Adrenal gland (tissue), 12 donors: ENCODE measurements around the gene SCN4A. TPM values are rescaled to one million over a fixed set of nuclear protein-coding genes. Genes with fewer than 3 reads are reported as not detected.
A peak's percentile ranks its signal among the peaks of the same experiment; 100 is the strongest.

Source experiments
- DNase-seq, 7 donors: peaks; one replicate each; pipeline ENCODE4 v3.0.0-alpha.2; 2019 to 2020
- H3K27ac ChIP-seq, 5 donors: fragments of 200-600 bp; sonication (generic) in 4 of 5; 1 replicate in 3 of 5; 2 replicates in 2 of 5; pipeline versions ENCODE4 v1.5.1 to v1.8.0; 2016 to 2020; ENCODE audit warnings: mild to moderate bottlenecking in 1 of 5
- H3K27me3 ChIP-seq: fragments of 200-600 bp; 2 replicates; pipeline ENCODE4 v1.8.0; 2021
- H3K36me3 ChIP-seq, 2 donors: fragments of 200-600 bp; replicated peaks in 1 of 2; 1 replicate in 1 of 2; 2 replicates in 1 of 2; pipeline versions ENCODE4 v1.5.1 to v1.8.0; 2018 to 2022
- H3K4me1 ChIP-seq, 2 donors: fragments of 200-600 bp; replicated peaks in 1 of 2; 1 replicate in 1 of 2; 2 replicates in 1 of 2; pipeline versions ENCODE4 v1.5.1 to v1.8.0; 2018 to 2021
- H3K4me3 ChIP-seq, 4 donors: fragments of 200-600 bp; sonication (generic) in 3 of 4; one replicate each; pipeline ENCODE4 v1.5.1; 2016 to 2018
- H3K9me3 ChIP-seq, 3 donors: fragments of 200-600 bp; sonication (generic) in 1 of 3; replicated peaks in 1 of 3; 1 replicate in 2 of 3; 2 replicates in 1 of 3; pipeline versions ENCODE4 v1.5.1 to v1.8.0; 2016 to 2021
- POLR2A ChIP-seq, 2 donors: fragments of 450-650 bp; IDR thresholded peaks; one replicate each; pipeline ENCODE4 v1.6.1; 2017; ENCODE audit warnings: antibody characterized with exemption in 2 of 2, mild to moderate bottlenecking in 2 of 2, moderate library complexity in 1 of 2
- WGBS, 4 donors: extraction: QIAGEN DNeasy Blood & Tissue Kit in 2 of 4; methylation state at CpG; one replicate each; pipeline versions ENCODE4 v1.1.5 to v1.1.7; 2013 to 2017; 5-methylcytosine and 5-hydroxymethylcytosine counted together
- intact Hi-C, 2 donors: fragments of 100-400 bp; cut with DNase I; formaldehyde crosslinking; loops; one replicate each; pipeline versions ENCODE4 v1.14.1 to v1.15.0; 2022 to 2023
- polyA plus RNA-seq, 3 donors: library from polyadenylated mRNA; stranded (reverse); fragments of 200-250 nt in 2 of 3; fragments of 350-450 nt in 1 of 3; fragmentation: Illumina TruSeq in 1 of 3; extraction: RNeasy Lipid Tissue Mini Kit (QIAGEN cat#74804) in 1 of 3; gene quantifications; one replicate each; pipeline ENCODE4 v1.2.3, GENCODE V29; 2013 to 2014
- total RNA-seq, 9 donors: library from RNA; depleted of rRNA in 4 of 9; stranded (reverse); fragments of >200 nt in 4 of 9; fragments of 120-200 nt in 1 of 9; fragmentation: NEBNext Ultra II Directional in 1 of 9; extraction: Animal tissue kit (Norgen Biotek cat#: 25700) in 1 of 9; gene quantifications; one replicate each; pipeline versions ENCODE4 v1.1.0 to v1.2.4, GENCODE V29; 2013 to 2023
- TF ChIP-seq, protein P1 (sequence below), 6 experiments: fragments of 450-650 bp in 4 of 6; fragments of 200-600 bp in 2 of 6; sonication (generic) in 1 of 6; IDR thresholded peaks; 1 replicate in 5 of 6; 2 replicates in 1 of 6; pipeline versions ENCODE4 v1.5.1 to v1.8.0; 2016 to 2021; ENCODE audit warnings: antibody characterized with exemption in 6 of 6, mild to moderate bottlenecking in 2 of 6, moderate library complexity in 1 of 6
- donor health status: healthy with polysubstance abuse.
- donor health status: Bipolar disorder and iron deficiency.
- donor health status: DM: yes; HTN: yes; CAD: no.
- donor health status: DM: no; HTN: no; CAD: no.
- donor health status: DM: no; HTN: no; CAD: no.
- donor health status: DM: yes; HTN: yes; CAD: no.

SCN4A gene
- total and polyA plus RNA-seq, 12 donors, result 0.30 to 4.2 (median 1.5) TPM

DNA sequence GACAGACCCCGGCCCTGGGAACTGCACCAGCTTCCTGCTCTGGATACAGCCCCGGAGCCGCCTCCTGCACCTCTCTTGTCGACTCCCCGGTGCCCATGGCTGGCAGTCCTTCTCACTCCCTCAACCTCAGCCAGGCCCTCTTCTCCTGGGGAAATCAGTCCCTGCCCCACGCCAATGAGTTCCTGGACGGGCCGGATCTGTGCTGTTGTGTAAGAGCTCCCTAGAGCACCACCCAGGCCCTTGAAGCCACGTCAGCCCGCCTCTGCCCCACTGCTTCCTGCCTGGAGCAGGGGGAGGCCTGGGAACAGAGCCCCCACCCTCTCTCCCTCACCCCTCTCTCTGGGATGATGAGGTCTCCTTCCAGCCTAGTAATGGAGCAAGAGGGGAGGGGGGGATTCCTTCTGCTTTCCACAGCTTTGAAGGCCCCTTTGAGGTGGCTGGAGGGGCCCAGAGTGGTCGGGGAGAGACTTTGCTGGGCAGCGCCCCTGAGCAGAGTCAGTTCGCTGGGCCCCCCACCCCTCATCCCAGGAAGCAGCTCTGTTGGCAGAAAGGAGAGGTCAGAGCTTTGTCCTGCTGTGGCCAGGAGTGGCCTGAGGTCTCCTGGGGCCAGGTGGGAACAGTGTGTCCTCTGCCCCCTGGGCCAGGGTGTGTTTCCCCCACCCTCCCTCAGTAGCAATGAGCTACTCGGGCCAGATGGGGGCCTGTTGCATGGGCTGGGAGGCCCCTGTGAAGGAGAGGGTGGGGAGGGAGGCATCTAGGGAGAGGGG, 29.2 kb upstream of the SCN4A start:
- Histone ChIP-seq H3K27ac (peak overlapping the region in 1 of 5 donors; percentile 56), H3K36me3 (no peaks in the 10 kb centered on the region), H3K27me3 (peaks cover 6% of the 10 kb centered on the region), H3K4me1 (peaks cover 10 to 17% of the 10 kb centered on the region in 2 donors), H3K4me3 (no peak overlapping the region), H3K9me3 (no peaks in the 10 kb centered on the region)
- TF ChIP-seq, protein P1, sequence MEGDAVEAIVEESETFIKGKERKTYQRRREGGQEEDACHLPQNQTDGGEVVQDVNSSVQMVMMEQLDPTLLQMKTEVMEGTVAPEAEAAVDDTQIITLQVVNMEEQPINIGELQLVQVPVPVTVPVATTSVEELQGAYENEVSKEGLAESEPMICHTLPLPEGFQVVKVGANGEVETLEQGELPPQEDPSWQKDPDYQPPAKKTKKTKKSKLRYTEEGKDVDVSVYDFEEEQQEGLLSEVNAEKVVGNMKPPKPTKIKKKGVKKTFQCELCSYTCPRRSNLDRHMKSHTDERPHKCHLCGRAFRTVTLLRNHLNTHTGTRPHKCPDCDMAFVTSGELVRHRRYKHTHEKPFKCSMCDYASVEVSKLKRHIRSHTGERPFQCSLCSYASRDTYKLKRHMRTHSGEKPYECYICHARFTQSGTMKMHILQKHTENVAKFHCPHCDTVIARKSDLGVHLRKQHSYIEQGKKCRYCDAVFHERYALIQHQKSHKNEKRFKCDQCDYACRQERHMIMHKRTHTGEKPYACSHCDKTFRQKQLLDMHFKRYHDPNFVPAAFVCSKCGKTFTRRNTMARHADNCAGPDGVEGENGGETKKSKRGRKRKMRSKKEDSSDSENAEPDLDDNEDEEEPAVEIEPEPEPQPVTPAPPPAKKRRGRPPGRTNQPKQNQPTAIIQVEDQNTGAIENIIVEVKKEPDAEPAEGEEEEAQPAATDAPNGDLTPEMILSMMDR (IDR thresholded peaks at IDR 0.05), result no peak
- no peak for TF ChIP-seq POLR2A (IDR thresholded peaks at IDR 0.05)
- intact Hi-C loops, result loop anchor here in 1 of 2 donors (10.0 kb wide), 1 partner anchor 77 kb away; no protein-coding TSS in a partner anchor
- DNase-seq, result peak in 4 of 7 donors; percentile 19 to 73 (median 41)
- whole genome bisulfite sequencing, 4 donors, result 79 to 84% (median 82%) methylated on average over 3 to 14 of the region's 14 CpGs

GRCh38 chr17:64001091-64001579, 28.4 kb upstream of the SCN4A start:
- WGBS, 4 donors, result 76 to 100% (median 83%) methylated on average over 2 to 7 of the region's 7 CpGs
- peak overlapping the region in 1 of 5 donors; percentile 56 for H3K27ac ChIP-seq

GRCh38 chr17:63999680-64000531, 27.2 kb upstream of the SCN4A start:
- 84 to 85% (median 85%) methylated on average over 25 of the region's 25 CpGs for WGBS, 4 donors
- Histone ChIP-seq H3K36me3 (no peaks in the 10 kb centered on the region), H3K4me1 (peaks cover 10 to 15% of the 10 kb centered on the region in 2 donors), H3K27me3 (peaks cover 6% of the 10 kb centered on the region), H3K27ac (no peak overlapping the region), H3K9me3 (no peaks in the 10 kb centered on the region), H3K4me3 (no peak overlapping the region)
- peak in 1 of 7 donors; percentile 44 for DNase-seq
- intact Hi-C loops, result loop anchor here in 1 of 2 donors (10.0 kb wide), 1 partner anchor 75 kb away; no protein-coding TSS in a partner anchor
- TF ChIP-seq, protein P1 (IDR thresholded peaks at IDR 0.05), result no peak
- TF ChIP-seq POLR2A (IDR thresholded peaks at IDR 0.05), result no peak

More at GRCh38 chr17:64001091-64001579, 28.4 kb upstream of the SCN4A start:
- Histone ChIP-seq H3K36me3 (no peaks in the 10 kb centered on the region), H3K4me1 (peaks cover 10 to 15% of the 10 kb centered on the region in 2 donors), H3K4me3 (no peak overlapping the region), H3K27me3 (peaks cover 6% of the 10 kb centered on the region), H3K9me3 (no peaks in the 10 kb centered on the region)
- no peak for TF ChIP-seq POLR2A (IDR thresholded peaks at IDR 0.05)
- TF ChIP-seq, protein P1 (IDR thresholded peaks at IDR 0.05), result no peak
- intact Hi-C loops, result loop anchor here in 1 of 2 donors (10.0 kb wide), 1 partner anchor 76 kb away; no protein-coding TSS in a partner anchor
- DNase-seq, result peak in 2 of 7 donors; percentile 8 to 43
